Measurements from ENCODE around the gene THAP6.

THAP6 gene

DNA sequence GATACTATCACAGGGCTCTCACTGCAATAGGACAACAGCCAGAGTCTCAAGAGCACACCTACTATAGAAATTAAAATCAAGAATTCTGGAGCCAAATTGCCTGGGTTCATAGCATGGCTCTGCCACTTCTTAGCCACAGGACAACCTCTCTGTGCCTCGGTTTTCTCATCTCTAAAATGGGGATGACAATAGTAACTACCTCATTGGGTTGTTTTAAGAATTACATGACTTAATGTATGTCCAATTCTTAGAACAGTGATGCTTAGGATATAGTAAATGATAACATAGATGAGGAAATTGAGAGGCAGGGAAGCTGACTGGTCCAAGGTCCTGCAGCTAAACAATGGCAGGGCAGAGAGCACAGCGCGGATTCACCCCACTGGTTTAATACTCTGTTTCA lies 30.6 kb downstream of the THAP6 start:
- Histone ChIP-seq H3K4me1 (ENCODE audit: control insufficient read depth in 1 of 2, insufficient read depth in 1 of 2, low read depth in 1 of 2, low read length in 1 of 2) (no peaks in the 10 kb centered on the region), H3K36me3 (no peaks in the 10 kb centered on the region)

DNA sequence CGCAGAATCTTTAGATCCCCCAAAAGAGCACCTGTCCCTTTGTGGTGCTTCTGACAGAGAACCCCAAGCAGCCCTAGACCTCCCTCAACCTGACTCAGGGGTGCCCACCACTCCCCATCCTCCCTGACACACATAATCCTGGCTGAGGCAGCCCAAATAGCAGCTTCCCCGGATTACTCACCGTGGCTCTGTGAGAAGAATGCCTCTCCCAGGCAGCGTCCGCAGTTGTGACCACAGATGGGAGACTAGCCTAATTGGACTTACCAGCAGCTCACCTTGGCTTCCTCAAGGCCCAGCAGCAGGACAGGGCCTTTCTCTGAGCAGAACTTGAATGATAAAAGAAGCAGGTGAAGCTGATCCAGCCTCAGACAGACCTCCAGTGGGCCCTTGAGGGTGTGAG lies 31.3 kb downstream of the THAP6 start:
- Histone ChIP-seq H3K4me3 (ENCODE audit: low read depth in 1 of 2, low read length in 1 of 2) (no peak overlapping the region), H3K9me3 (no peaks in the 10 kb centered on the region), H3K4me1 (ENCODE audit: control insufficient read depth in 1 of 2, insufficient read depth in 1 of 2, low read depth in 1 of 2, low read length in 1 of 2) (no peaks in the 10 kb centered on the region), H3K36me3 (no peaks in the 10 kb centered on the region), H3K27ac (no peak overlapping the region), H3K27me3 (no peaks in the 10 kb centered on the region)
- TF ChIP-seq, protein P1, sequence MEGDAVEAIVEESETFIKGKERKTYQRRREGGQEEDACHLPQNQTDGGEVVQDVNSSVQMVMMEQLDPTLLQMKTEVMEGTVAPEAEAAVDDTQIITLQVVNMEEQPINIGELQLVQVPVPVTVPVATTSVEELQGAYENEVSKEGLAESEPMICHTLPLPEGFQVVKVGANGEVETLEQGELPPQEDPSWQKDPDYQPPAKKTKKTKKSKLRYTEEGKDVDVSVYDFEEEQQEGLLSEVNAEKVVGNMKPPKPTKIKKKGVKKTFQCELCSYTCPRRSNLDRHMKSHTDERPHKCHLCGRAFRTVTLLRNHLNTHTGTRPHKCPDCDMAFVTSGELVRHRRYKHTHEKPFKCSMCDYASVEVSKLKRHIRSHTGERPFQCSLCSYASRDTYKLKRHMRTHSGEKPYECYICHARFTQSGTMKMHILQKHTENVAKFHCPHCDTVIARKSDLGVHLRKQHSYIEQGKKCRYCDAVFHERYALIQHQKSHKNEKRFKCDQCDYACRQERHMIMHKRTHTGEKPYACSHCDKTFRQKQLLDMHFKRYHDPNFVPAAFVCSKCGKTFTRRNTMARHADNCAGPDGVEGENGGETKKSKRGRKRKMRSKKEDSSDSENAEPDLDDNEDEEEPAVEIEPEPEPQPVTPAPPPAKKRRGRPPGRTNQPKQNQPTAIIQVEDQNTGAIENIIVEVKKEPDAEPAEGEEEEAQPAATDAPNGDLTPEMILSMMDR (IDR thresholded peaks at IDR 0.05), result no peak

More for the DNA sequence above, 30.6 kb downstream of the THAP6 start:
- Histone ChIP-seq H3K4me3 (ENCODE audit: low read depth in 1 of 2, low read length in 1 of 2) (no peak overlapping the region), H3K27me3 (no peaks in the 10 kb centered on the region), H3K27ac (no peak overlapping the region), H3K9me3 (no peaks in the 10 kb centered on the region)
- TF ChIP-seq, protein P1 (IDR thresholded peaks at IDR 0.05), result no peak

DNA sequence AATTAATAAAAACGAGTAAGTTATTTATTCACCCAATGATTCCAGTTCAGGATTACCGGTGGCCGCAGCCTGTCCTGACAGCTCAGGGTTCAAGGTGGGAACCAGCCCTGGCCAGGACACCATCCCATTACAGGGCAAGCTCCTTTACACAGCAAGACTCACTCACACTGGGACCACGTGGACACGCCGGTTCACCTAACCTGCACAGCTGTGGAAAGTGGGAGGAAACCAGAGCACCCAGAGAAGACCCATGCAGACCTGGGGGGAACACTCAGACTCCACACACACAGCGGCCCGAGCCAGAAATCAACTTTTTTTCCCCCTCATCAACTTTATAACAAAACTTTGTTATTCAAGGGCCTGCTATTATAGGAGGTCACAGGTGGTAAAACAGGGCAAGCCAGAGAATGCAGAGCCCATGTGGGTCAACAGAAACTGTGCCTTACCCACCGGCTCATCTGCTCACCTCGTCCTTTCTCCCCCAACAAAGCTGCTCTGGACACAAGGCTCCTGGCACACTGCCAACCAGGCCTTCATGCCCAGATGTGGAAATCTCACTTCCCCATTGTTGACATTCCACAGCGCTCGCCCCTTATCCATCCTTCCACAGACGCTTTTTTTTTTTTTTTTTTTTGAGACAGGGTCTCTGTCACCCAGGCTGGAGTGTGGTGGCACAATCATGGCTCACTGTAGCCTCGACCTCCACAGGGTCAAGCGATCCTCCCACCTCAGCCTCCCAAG lies 33.5 kb downstream of the THAP6 start:
- Histone ChIP-seq H3K4me3 (ENCODE audit: low read depth in 1 of 2, low read length in 1 of 2) (no peak overlapping the region), H3K27me3 (no peaks in the 10 kb centered on the region), H3K9me3 (no peaks in the 10 kb centered on the region), H3K27ac (no peak overlapping the region), H3K4me1 (ENCODE audit: control insufficient read depth in 1 of 2, insufficient read depth in 1 of 2, low read depth in 1 of 2, low read length in 1 of 2) (no peaks in the 10 kb centered on the region), H3K36me3 (no peaks in the 10 kb centered on the region)
- TF ChIP-seq, protein P1 (IDR thresholded peaks at IDR 0.05), result no peak

DNA sequence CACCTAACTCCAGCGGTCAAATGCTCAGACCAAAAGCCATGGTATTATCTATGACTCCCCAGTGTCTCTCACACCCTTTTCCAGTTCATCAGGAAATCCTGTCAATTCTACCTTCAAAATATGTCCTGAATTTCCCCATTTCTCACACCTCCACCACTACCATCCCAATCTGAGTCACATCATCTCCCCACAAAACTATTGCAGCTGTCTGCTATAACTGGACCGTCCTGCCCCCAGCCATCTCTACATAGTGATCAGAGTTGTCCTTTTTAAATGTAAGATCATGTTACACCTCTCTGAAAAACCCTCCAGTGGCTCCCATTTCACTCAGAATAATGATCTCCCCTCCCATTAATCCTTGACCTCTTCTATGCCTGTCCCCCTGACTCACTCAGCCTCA lies 34.7 kb downstream of the THAP6 start:
- H3K27ac ChIP-seq, result no peak overlapping the region
- no peaks in the 10 kb centered on the region for H3K27me3 ChIP-seq
- no peak overlapping the region for H3K4me3 ChIP-seq (ENCODE audit: low read depth in 1 of 2, low read length in 1 of 2)
- no peaks in the 10 kb centered on the region for H3K9me3 ChIP-seq
- TF ChIP-seq, protein P1 (IDR thresholded peaks at IDR 0.05), result no peak
- H3K4me1 ChIP-seq (ENCODE audit: control insufficient read depth in 1 of 2, insufficient read depth in 1 of 2, low read depth in 1 of 2, low read length in 1 of 2), result no peaks in the 10 kb centered on the region
- H3K36me3 ChIP-seq, result no peaks in the 10 kb centered on the region

DNA sequence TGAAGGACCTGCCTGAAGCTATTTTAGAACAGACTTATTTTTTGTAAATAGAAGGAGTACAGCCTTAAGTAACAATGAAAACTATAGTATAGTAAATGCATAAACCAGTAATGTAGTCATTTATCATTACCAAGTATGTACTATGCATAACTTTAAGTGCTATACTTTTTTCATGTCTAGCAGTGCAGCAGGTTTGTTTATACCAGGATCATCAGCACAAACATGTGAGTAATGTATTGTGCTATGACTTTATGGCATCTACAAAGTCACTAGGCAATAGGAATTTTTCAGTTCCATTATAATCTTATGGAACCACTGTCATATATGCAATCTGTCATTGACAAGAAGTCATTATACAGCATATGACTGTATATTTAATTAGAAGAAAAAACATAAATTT lies 38.2 kb downstream of the THAP6 start:
- no peaks in the 10 kb centered on the region for H3K36me3 ChIP-seq
- H3K27me3 ChIP-seq, result no peaks in the 10 kb centered on the region
- no peak overlapping the region for H3K27ac ChIP-seq
- H3K4me3 ChIP-seq (ENCODE audit: low read depth in 1 of 2, low read length in 1 of 2), result no peak overlapping the region
- no peaks in the 10 kb centered on the region for H3K9me3 ChIP-seq
- H3K4me1 ChIP-seq (ENCODE audit: control insufficient read depth in 1 of 2, insufficient read depth in 1 of 2, low read depth in 1 of 2, low read length in 1 of 2), result no peaks in the 10 kb centered on the region
- TF ChIP-seq, protein P1 (IDR thresholded peaks at IDR 0.05), result no peak

Data from neutrophil (primary cell).